ENCODE measurements around the gene SLC2A13. TPM values are rescaled to one million over a fixed set of nuclear protein-coding genes. Genes with fewer than 3 reads are reported as not detected.

SLC2A13 gene
- total RNA-seq, 1 donor from 2014 or later, result 15.8 TPM

- Mint-ChIP-seq H3K9me3 (ENCODE audit: unreplicated experiment) (no peaks in the 10 kb centered on the region), H3K27ac (ENCODE audit: unreplicated experiment) (no peak overlapping the region), H3K4me1 (ENCODE audit: unreplicated experiment) (no peaks in the 10 kb centered on the region), H3K27me3 (ENCODE audit: unreplicated experiment) (no peaks in the 10 kb centered on the region), H3K4me3 (ENCODE audit: unreplicated experiment) (no peak overlapping the region), H3K36me3 (ENCODE audit: low read depth, unreplicated experiment) (no peaks in the 10 kb centered on the region)
- DNase-seq (ENCODE audit: low spot score), result no peak
- TF ChIP-seq CTCF (IDR thresholded peaks at IDR 0.05; ENCODE audit: unreplicated experiment), result no peak
Observed at GRCh38 chr12:39931857-39932256, 174.0 kb downstream of the SLC2A13 start.

DNA sequence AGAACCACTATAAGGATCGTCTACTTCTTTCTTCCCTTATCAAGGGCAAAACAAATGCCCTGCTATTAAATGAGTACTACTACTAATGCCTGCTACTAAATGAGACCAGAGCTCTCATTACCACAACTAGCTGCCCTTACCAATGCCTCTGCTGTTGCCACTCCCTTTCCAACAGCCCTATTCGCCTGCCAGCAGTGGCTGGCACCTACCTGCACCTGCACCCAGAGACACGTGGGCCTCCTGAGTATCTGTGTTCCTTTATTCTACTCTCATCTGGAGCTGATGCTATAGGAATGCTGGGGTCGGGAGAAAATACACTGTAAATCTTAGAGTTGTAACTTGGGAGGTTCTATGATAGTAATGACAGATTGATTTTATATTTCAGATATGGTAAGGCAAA lies 174.7 kb downstream of the SLC2A13 start:
- Mint-ChIP-seq H3K27me3 (ENCODE audit: unreplicated experiment) (no peaks in the 10 kb centered on the region), H3K36me3 (ENCODE audit: low read depth, unreplicated experiment) (no peaks in the 10 kb centered on the region), H3K9me3 (ENCODE audit: unreplicated experiment) (no peaks in the 10 kb centered on the region), H3K4me3 (ENCODE audit: unreplicated experiment) (no peak overlapping the region), H3K4me1 (ENCODE audit: unreplicated experiment) (no peaks in the 10 kb centered on the region), H3K27ac (ENCODE audit: unreplicated experiment) (no peak overlapping the region)
- no peak for DNase-seq (ENCODE audit: low spot score)
- TF ChIP-seq CTCF (IDR thresholded peaks at IDR 0.05; ENCODE audit: unreplicated experiment), result no peak

DNA sequence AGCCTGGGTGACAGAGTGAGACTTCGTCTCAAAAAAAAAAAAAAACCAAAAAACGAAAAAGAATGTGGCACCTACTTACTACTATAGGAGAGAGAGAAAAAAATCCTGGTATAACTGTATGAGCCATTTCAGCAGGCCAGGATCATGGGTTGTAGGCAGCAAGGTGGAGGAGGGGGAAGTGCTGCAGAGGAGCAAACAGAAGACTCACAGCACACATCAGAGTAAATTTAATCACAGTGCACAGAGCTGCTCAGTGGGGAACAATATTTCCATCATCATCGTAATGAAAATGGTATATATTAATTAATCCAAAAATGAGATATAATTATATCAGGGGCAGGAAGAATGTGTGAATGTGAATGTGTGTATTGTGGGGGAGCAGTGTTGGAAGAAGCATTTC lies 175.8 kb downstream of the SLC2A13 start:
- no peak for TF ChIP-seq CTCF (IDR thresholded peaks at IDR 0.05; ENCODE audit: unreplicated experiment)
- Mint-ChIP-seq H3K27me3 (ENCODE audit: unreplicated experiment) (no peaks in the 10 kb centered on the region), H3K9me3 (ENCODE audit: unreplicated experiment) (no peaks in the 10 kb centered on the region), H3K36me3 (ENCODE audit: low read depth, unreplicated experiment) (no peaks in the 10 kb centered on the region), H3K27ac (ENCODE audit: unreplicated experiment) (no peak overlapping the region), H3K4me3 (ENCODE audit: unreplicated experiment) (no peak overlapping the region), H3K4me1 (ENCODE audit: unreplicated experiment) (no peaks in the 10 kb centered on the region)
- no peak for DNase-seq (ENCODE audit: low spot score)

DNA sequence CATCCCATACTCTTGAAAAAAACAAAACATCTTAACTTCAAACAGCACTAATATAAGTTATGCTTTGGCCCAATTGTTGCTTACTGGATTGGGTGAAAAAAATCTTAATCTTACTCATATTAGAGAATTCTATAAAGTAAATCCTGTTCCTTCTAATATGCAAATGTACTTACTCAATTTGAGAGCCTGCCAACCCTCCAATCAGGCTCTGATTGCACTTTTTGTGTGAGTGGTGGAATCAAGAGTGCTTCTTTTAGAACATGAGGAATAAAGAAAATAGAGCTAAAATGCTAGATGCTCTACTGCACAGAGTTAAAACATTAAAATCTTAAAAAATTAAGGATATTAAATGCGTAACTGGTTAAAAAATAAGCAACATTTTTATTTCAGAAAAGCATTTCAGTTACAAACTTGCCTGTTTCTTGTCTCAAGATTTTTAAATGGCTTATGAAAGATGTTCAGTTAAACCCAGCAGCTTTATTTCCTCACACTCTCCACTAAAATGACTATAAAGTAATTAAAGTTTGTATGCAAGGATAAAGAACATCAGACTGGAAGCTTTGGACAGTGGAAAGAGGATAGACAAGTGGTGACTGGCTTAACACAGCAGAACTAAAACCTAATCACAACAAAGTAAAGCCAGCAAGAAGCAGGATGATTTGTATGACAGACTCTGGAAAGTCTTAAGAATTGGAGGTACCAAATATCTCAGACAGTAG lies 177.5 kb downstream of the SLC2A13 start:
- no peak overlapping the region for H3K27ac Mint-ChIP-seq (ENCODE audit: unreplicated experiment)
- H3K4me3 Mint-ChIP-seq (ENCODE audit: unreplicated experiment), result no peak overlapping the region
- H3K27me3 Mint-ChIP-seq (ENCODE audit: unreplicated experiment), result no peaks in the 10 kb centered on the region

More for the DNA sequence above, 177.5 kb downstream of the SLC2A13 start:
- H3K4me1 Mint-ChIP-seq (ENCODE audit: unreplicated experiment), result no peaks in the 10 kb centered on the region
- no peak for DNase-seq (ENCODE audit: low spot score)
- no peak for TF ChIP-seq CTCF (IDR thresholded peaks at IDR 0.05; ENCODE audit: unreplicated experiment)
- H3K36me3 Mint-ChIP-seq (ENCODE audit: low read depth, unreplicated experiment), result no peaks in the 10 kb centered on the region
- no peaks in the 10 kb centered on the region for H3K9me3 Mint-ChIP-seq (ENCODE audit: unreplicated experiment)

Measured in endothelial cell (in vitro differentiated cells).